Measurements from ENCODE around the gene CD79A. TPM values are rescaled to one million over a fixed set of nuclear protein-coding genes. Genes with fewer than 3 reads are reported as not detected.

The CD79A gene
- total and polyA plus RNA-seq, 2 donors (not counting 3 experiments of a cell fraction or from before 2014, with no cell fraction given), result 0.32 TPM; not detected in 1

- no peaks in the 10 kb centered on the region for H4K20me1 ChIP-seq (replicated peaks; ENCODE audit: control insufficient read depth, extremely low read depth, insufficient read depth, low read length)
- peaks cover 4 to 13% of the 10 kb centered on the region in 2 experiments for H3K36me3 ChIP-seq (ENCODE audit: control insufficient read depth in 2 of 2, extremely low read depth in 1 of 2, insufficient read depth in 2 of 2, low read length in 2 of 2)
- no peaks in the 10 kb centered on the region for H3K9me3 ChIP-seq (replicated peaks; ENCODE audit: control insufficient read depth, insufficient read depth, low read length)
- CTCF ChIA-PET, result no interaction called here
- dilution Hi-C loops (cut with MboI; ENCODE audit: extremely low pct_ligation_motif_present, low sequenced_read_pairs) (no loop called here), intact Hi-C loops (cut with micrococcal nuclease) (no loop called here)
- POLR2A ChIA-PET, result no interaction called here
- no TSS peak for BruUV-seq (replicated peaks)
- no peaks in the 10 kb centered on the region for H3K27me3 ChIP-seq (ENCODE audit: control insufficient read depth in 2 of 2, insufficient read depth in 2 of 2, low read length in 2 of 2)
- H2AFZ ChIP-seq (ENCODE audit: low read depth, low read length), result no peak overlapping the region
- no peak overlapping the region for H3K4me2 ChIP-seq (ENCODE audit: insufficient read depth, low read length)
- DNase-seq (ENCODE audit: low read depth, low spot score), result no peak
- H3K9me1 ChIP-seq (replicated peaks; ENCODE audit: control insufficient read depth, extremely low read depth, insufficient read depth, low read length), result no peaks in the 10 kb centered on the region
- no peak overlapping the region for H3K9ac ChIP-seq (replicated peaks; ENCODE audit: extremely low read depth, insufficient read depth, low read length)
- no peak overlapping the region for H3K27ac ChIP-seq (ENCODE audit: insufficient read depth, low read depth, low read length)
- no peak overlapping the region for H3K4me3 ChIP-seq (replicated peaks in 1 of 3; ENCODE audit: insufficient read depth in 1 of 3, low read depth in 1 of 3, low read length in 3 of 3)
- no peak for TF ChIP-seq MAX (IDR thresholded peaks at IDR 0.05; ENCODE audit: insufficient read depth, insufficient read length)
- no peak for TF ChIP-seq FOS (IDR thresholded peaks at IDR 0.05; ENCODE audit: borderline replicate concordance, insufficient read depth, low read length)
- no peak for TF ChIP-seq CTCF (IDR thresholded peaks at IDR 0.05; ENCODE audit: extremely low read depth in 1 of 2, insufficient read depth in 1 of 2, low read depth in 1 of 2, low read length in 2 of 2)
- no peak for TF ChIP-seq POLR2A (IDR thresholded peaks at IDR 0.05; ENCODE audit: low read depth, low read length)
- TF ChIP-seq JUN (IDR thresholded peaks at IDR 0.05; ENCODE audit: borderline replicate concordance, insufficient read depth, insufficient read length, low read depth), result no peak
- TF ChIP-seq MYC (IDR thresholded peaks at IDR 0.05; ENCODE audit: low read depth, low read length), result no peak
- TF ChIP-seq GATA2 (IDR thresholded peaks at IDR 0.05; ENCODE audit: insufficient read depth, insufficient read length, low read depth, low read length), result no peak
- TF ChIP-seq EZH2 (IDR thresholded peaks at IDR 0.05; ENCODE audit: borderline replicate concordance, low read depth, low read length, severe bottlenecking), result no peak
- no peak for TF ChIP-seq POLR2AphosphoS5 (IDR thresholded peaks at IDR 0.05; ENCODE audit: insufficient read depth, low read depth, low read length)
- FAIRE-seq, result no peak
- peaks cover 24% of the 10 kb centered on the region for H3K79me2 ChIP-seq (ENCODE audit: control insufficient read depth, insufficient read depth, low read length)
- peaks cover 16% of the 10 kb centered on the region for H3K4me1 ChIP-seq (ENCODE audit: control insufficient read depth, extremely low read depth, insufficient read depth, low read length)
Observed at GRCh38 chr19:41887711-41888382, 10.8 kb downstream of the CD79A start.
